Stimulated activated CD8-positive, alpha-beta memory T cell treated with anti-CD3 and anti-CD28 coated beads, Interleukin-4, amount 100 ng/mL, for 4 hours (primary cell): ENCODE results near the gene CEACAM7.
"Not testable (repeated sequence)": the region's sequence is repeated elsewhere in the genome, so short reads cannot be mapped to it uniquely, and the experiment has no call there.

Experiments
- DNase-seq, 2 donors: peaks; one replicate each; pipeline ENCODE4 v3.0.0-alpha.2; 2020; ENCODE audit warnings: low read depth in 2 of 2, low spot score in 1 of 2

The CEACAM7 gene

GRCh38 chr19:41657157-41657556 is 30.9 kb downstream of the CEACAM7 start:
- DNase-seq = no peak

GRCh38 chr19:41656756-41657155 is 31.3 kb downstream of the CEACAM7 start:
- DNase-seq = not testable (repeated sequence)

- no peak for DNase-seq
These were observed 35.8 kb downstream of the CEACAM7 start for GRCh38 chr19:41652250-41652649.

- no peak for DNase-seq
These were observed 38.2 kb downstream of the CEACAM7 start for GRCh38 chr19:41649827-41650226.

GRCh38 chr19:41646589-41647204 is 41.4 kb downstream of the CEACAM7 start:
- DNase-seq = no peak

- peak; percentile 35 to 62 for DNase-seq
These were observed 46.1 kb downstream of the CEACAM7 start for GRCh38 chr19:41641879-41642485.

- no peak for DNase-seq
These were observed 49.4 kb downstream of the CEACAM7 start for GRCh38 chr19:41638641-41639081.

- DNase-seq = no peak
These were observed 50.6 kb downstream of the CEACAM7 start for GRCh38 chr19:41637484-41637883.

GRCh38 chr19:41627966-41628675 is 59.9 kb downstream of the CEACAM7 start:
- DNase-seq = no peak

- no peak for DNase-seq
These were observed 61.2 kb downstream of the CEACAM7 start, which contains the start of gene CEACAM4 for GRCh38 chr19:41626877-41627276. Gene CEACAM4, minus strand, starts transcription at chr19:41627074. Its CDS starts 111 bp downstream, at chr19:41626963.

- DNase-seq = no peak
These were observed 61.8 kb downstream of the CEACAM7 start for GRCh38 chr19:41626278-41626677.

- no peak for DNase-seq
These were observed 63.1 kb downstream of the CEACAM7 start for GRCh38 chr19:41624937-41625336.

- no peak for DNase-seq
These were observed 63.6 kb downstream of the CEACAM7 start for GRCh38 chr19:41624515-41624914.

- no peak for DNase-seq
These were observed 64.7 kb downstream of the CEACAM7 start for GRCh38 chr19:41623360-41623759.
